Upper lobe of left lung (tissue), 6 donors: Measurements from ENCODE around the gene PLEKHH3. TPM values are rescaled to one million over a fixed set of nuclear protein-coding genes. Genes with fewer than 3 reads are reported as not detected.

ENCODE experiments used
- ATAC-seq, 2 donors: fragments of 200-7000 bp; cut with Tn5 transposase; one replicate each; pipeline ENCODE4 v1.9.1; 2022; ENCODE audit warnings: mild to moderate bottlenecking in 2 of 2, moderate library complexity in 2 of 2; ENCODE audit not compliant: low FRiP score in 2 of 2
- DNase-seq, 2 donors: peaks; one replicate each; pipeline ENCODE4 v3.0.0-alpha.2; 2019 to 2020
- H3K27ac ChIP-seq, 4 donors: fragments of 200-600 bp; sonication (generic); one replicate each; pipeline ENCODE4 v1.5.1; 2016 to 2019
- H3K27me3 ChIP-seq, 4 donors: fragments of 200-600 bp; sonication (generic); one replicate each; pipeline ENCODE4 v1.5.1; 2017 to 2019
- H3K36me3 ChIP-seq, 4 donors: fragments of 200-600 bp; sonication (generic); one replicate each; pipeline ENCODE4 v1.5.1; 2016 to 2019
- H3K4me1 ChIP-seq, 4 donors: fragments of 200-600 bp; sonication (generic); one replicate each; pipeline ENCODE4 v1.5.1; 2018 to 2019
- H3K4me3 ChIP-seq, 4 donors: fragments of 200-600 bp; sonication (generic); one replicate each; pipeline ENCODE4 v1.5.1; 2017 to 2019; ENCODE audit warnings: mild to moderate bottlenecking in 2 of 4, moderate library complexity in 1 of 4
- H3K9me3 ChIP-seq, 4 donors: fragments of 200-600 bp; sonication (generic); one replicate each; pipeline ENCODE4 v1.5.1; 2018 to 2019
- EP300 ChIP-seq, 4 donors: sonication (generic); formaldehyde crosslinking; IDR thresholded peaks; one replicate each; pipeline ENCODE4 v1.5.1; 2017; ENCODE audit warnings: antibody characterized with exemption in 4 of 4, control low read depth in 2 of 4
- POLR2A ChIP-seq, 4 donors: fragments of 450-650 bp; IDR thresholded peaks; one replicate each; pipeline ENCODE4 v1.5.1; 2016 to 2017; ENCODE audit warnings: antibody characterized with exemption in 4 of 4, mild to moderate bottlenecking in 2 of 4
- POLR2AphosphoS5 ChIP-seq, 2 donors: sonication (generic); formaldehyde crosslinking; IDR thresholded peaks; one replicate each; pipeline ENCODE4 v1.5.1; 2017; ENCODE audit warnings: antibody characterized with exemption in 2 of 2
- WGBS, 2 donors: methylation state at CpG; one replicate each; pipeline ENCODE4 v1.1.5; 2017 to 2018; 5-methylcytosine and 5-hydroxymethylcytosine counted together
- total RNA-seq, 6 donors: library from RNA; depleted of rRNA in 4 of 6; stranded (reverse); fragments of >200 nt in 4 of 6; gene quantifications; one replicate each; pipeline versions ENCODE4 v1.1.0 to v1.2.1, GENCODE V29; 2016 to 2021
- TF ChIP-seq, protein P1 (sequence below), 6 experiments: fragments of 450-650 bp in 4 of 6; fragments of 200-600 bp in 2 of 6; sonication (generic) in 2 of 6; IDR thresholded peaks; one replicate each; pipeline ENCODE4 v1.5.1; 2016 to 2019; ENCODE audit warnings: antibody characterized with exemption in 6 of 6
- donor health status: DM: no; HTN: no; CAD: no; lungs with moderate emphysema.
- donor health status: DM: no; HTN: yes; CAD: no; lungs with severe emphysema.

Gene PLEKHH3
- 10 to 100 TPM; 18.4 to 93.2 (median 28.4) TPM for total RNA-seq

DNA sequence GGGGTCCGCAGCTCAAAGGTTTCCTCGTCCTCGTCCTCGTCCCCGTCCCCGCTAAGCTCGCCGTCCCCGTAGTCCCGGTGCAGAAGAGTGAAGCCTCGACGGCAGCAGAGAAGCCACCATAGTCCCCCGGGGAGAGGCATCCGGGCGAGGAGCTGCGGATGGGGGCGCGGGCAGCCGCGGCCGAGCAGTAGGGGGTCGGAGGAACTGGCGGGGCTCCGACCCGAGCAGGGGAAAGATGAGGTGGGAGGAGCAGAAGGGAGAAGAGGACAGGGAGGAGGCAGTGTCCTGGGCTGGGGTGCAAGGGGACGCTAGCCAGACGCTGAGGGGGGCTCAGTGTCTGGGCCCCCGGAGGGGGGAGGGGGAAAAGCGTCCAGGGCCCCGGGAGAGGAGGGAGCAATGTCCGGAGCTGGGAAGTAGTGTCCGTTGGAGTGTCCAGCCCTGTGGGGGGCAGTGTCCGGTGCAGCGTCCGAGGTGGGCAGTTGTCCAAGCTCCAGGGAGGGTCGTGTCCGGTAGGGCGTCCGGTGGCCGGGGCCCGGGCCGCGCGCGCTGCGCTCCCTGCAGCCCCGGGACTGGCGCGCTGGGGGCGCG is at the start of gene PLEKHH3:
Gene PLEKHH3 (minus strand): TSS at position 571 of the 588 bp plus-strand sequence. CDS start 431 bp downstream, at position 140.
- TF ChIP-seq POLR2AphosphoS5 (IDR thresholded peaks at IDR 0.05) (peak; percentile 60 to 76), EP300 (IDR thresholded peaks at IDR 0.05) (no peak), POLR2A (IDR thresholded peaks at IDR 0.05) (peak in 3 of 4 donors; percentile 25 to 81 (median 73))
- TF ChIP-seq, protein P1, sequence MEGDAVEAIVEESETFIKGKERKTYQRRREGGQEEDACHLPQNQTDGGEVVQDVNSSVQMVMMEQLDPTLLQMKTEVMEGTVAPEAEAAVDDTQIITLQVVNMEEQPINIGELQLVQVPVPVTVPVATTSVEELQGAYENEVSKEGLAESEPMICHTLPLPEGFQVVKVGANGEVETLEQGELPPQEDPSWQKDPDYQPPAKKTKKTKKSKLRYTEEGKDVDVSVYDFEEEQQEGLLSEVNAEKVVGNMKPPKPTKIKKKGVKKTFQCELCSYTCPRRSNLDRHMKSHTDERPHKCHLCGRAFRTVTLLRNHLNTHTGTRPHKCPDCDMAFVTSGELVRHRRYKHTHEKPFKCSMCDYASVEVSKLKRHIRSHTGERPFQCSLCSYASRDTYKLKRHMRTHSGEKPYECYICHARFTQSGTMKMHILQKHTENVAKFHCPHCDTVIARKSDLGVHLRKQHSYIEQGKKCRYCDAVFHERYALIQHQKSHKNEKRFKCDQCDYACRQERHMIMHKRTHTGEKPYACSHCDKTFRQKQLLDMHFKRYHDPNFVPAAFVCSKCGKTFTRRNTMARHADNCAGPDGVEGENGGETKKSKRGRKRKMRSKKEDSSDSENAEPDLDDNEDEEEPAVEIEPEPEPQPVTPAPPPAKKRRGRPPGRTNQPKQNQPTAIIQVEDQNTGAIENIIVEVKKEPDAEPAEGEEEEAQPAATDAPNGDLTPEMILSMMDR (IDR thresholded peaks at IDR 0.05) = peak in 3 of 6 experiments; percentile 17 to 47 (median 38)
- ATAC-seq (peak in 1 of 2 donors; percentile 1), DNase-seq (no peak)
- 0 to 1% methylated on average over 11 to 29 of the region's 51 CpGs for WGBS, 2 donors
- Histone ChIP-seq H3K4me3 (peak within 1 kb of the TSS; percentile 81 to 92 (median 85)), H3K36me3 (peaks cover 0 to 22% (median 13%) of the 10 kb centered on the region in 4 donors), H3K4me1 (peaks cover 60 to 75% (median 61%) of the 10 kb centered on the region in 4 donors), H3K27ac (peak within 1 kb of the TSS; percentile 91 to 98 (median 93)), H3K27me3 (peaks cover 0 to 6% (median 1%) of the 10 kb centered on the region in 4 donors), H3K9me3 (no peaks in the 10 kb centered on the region)

DNA sequence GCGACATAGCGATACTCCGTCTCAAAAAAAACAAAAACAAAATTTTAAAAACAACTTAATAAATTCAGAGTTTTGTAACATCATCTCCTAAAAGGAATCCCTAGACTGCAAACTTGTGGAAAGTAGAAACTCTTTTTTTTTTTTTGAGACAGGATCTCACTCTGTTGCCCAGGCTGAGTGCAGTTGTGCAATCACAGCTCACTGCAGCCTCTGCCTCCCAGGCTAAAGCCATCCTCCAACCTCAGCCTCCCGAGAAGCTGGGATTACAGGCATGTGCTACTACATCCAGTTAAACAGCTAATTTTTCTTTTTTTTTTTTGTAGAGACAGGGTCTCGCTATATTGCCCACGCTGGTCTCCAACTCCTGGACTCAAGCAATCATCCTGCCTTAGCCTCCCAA is 48.3 kb upstream of the PLEKHH3 start:
- Histone ChIP-seq H3K9me3 (no peaks in the 10 kb centered on the region), H3K27me3 (no peaks in the 10 kb centered on the region), H3K27ac (no peak overlapping the region), H3K4me1 (peaks cover 0 to 7% (median 3%) of the 10 kb centered on the region in 4 donors), H3K4me3 (no peak overlapping the region), H3K36me3 (peaks cover 44 to 96% (median 81%) of the 10 kb centered on the region in 4 donors)
- WGBS, 2 donors = 95 to 97% methylated on average over 6 of the region's 6 CpGs
- ATAC-seq = no peak
- TF ChIP-seq EP300 (IDR thresholded peaks at IDR 0.05) = no peak
- no peak for TF ChIP-seq POLR2AphosphoS5 (IDR thresholded peaks at IDR 0.05)
- TF ChIP-seq POLR2A (IDR thresholded peaks at IDR 0.05) = no peak
- TF ChIP-seq, protein P1 (IDR thresholded peaks at IDR 0.05) = no peak
- DNase-seq = no peak

DNA sequence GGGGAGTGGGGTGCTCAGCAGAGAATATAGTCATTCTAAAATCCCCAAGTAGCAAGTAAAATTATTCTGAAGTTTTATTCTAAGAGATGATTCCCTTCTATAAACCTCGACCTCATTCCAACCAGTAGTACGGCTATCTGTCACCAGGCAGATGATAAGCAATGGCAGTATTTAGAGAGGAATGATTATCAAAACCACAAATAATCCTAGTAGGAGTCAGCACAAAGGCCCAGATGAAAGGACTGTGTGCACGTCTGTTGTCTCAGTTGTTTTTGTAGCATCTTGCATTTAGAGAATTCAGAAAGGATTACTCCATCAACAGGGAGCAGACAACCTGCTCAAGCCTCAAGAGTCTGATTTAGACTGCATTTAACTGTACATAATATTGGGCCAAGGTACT is 46.8 kb upstream of the PLEKHH3 start:
- DNase-seq (no peak), ATAC-seq (no peak)
- Histone ChIP-seq H3K9me3 (no peaks in the 10 kb centered on the region), H3K4me1 (peaks cover 0 to 9% (median 5%) of the 10 kb centered on the region in 4 donors), H3K27ac (no peak overlapping the region), H3K27me3 (no peaks in the 10 kb centered on the region), H3K4me3 (no peak overlapping the region), H3K36me3 (peaks cover 47 to 96% (median 87%) of the 10 kb centered on the region in 4 donors)
- whole genome bisulfite sequencing, 2 donors = 87 to 93% methylated on average over 3 of the region's 3 CpGs
- TF ChIP-seq, protein P1 (IDR thresholded peaks at IDR 0.05) = no peak
- TF ChIP-seq EP300 (IDR thresholded peaks at IDR 0.05) (no peak), POLR2AphosphoS5 (IDR thresholded peaks at IDR 0.05) (no peak), POLR2A (IDR thresholded peaks at IDR 0.05) (no peak)

GRCh38 chr17:42720996-42721583 is 44.3 kb upstream of the PLEKHH3 start:
- no peaks in the 10 kb centered on the region for H3K9me3 ChIP-seq
- ATAC-seq (peak in 1 of 2 donors; percentile 88), DNase-seq (no peak)
- H3K4me3 ChIP-seq = no peak overlapping the region
- peak overlapping the region in 1 of 4 donors; percentile 15 for H3K27ac ChIP-seq
- H3K36me3 ChIP-seq = peaks cover 51 to 97% (median 88%) of the 10 kb centered on the region in 4 donors
- H3K27me3 ChIP-seq = no peaks in the 10 kb centered on the region
- TF ChIP-seq, protein P1 (IDR thresholded peaks at IDR 0.05) = peak; percentile 43 to 82 (median 64)
- no peak for TF ChIP-seq EP300 (IDR thresholded peaks at IDR 0.05)
- 11 to 16% methylated on average over 2 of the region's 2 CpGs for WGBS, 2 donors
- peaks cover 0 to 9% (median 7%) of the 10 kb centered on the region in 4 donors for H3K4me1 ChIP-seq
